PC-9 (cell line): ENCODE data around the gene TIMM9.

Experiments used
- EZH2 ChIP-seq: fragments of 200-600 bp; sonication (generic); IDR thresholded peaks from 2 replicates; pipeline ENCODE4 v1.8.0; 2017; ENCODE audit warnings: antibody characterized with exemption, low read depth
- TF ChIP-seq, protein P1 (sequence below): fragments of 200-600 bp; sonication (generic); conservative IDR thresholded peaks from 2 replicates; pipeline ENCODE4 v1.6.1; 2017; ENCODE audit warnings: mixed run types, antibody characterized with exemption, mild to moderate bottlenecking, moderate library complexity

DNA sequence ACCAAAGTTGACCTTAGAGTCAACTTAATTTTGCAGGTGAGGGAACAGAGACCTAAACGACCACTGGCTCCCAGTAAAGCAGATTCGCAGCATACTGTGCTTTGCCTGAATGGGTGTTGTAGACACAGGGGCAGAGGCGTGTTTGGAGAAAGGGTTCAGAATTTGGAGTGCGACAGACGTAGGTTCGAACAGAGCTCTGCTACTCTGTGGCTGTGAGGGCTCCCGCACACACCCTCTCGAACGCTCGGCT, 31.8 kb downstream of the TIMM9 start:
- TF ChIP-seq, protein P1, sequence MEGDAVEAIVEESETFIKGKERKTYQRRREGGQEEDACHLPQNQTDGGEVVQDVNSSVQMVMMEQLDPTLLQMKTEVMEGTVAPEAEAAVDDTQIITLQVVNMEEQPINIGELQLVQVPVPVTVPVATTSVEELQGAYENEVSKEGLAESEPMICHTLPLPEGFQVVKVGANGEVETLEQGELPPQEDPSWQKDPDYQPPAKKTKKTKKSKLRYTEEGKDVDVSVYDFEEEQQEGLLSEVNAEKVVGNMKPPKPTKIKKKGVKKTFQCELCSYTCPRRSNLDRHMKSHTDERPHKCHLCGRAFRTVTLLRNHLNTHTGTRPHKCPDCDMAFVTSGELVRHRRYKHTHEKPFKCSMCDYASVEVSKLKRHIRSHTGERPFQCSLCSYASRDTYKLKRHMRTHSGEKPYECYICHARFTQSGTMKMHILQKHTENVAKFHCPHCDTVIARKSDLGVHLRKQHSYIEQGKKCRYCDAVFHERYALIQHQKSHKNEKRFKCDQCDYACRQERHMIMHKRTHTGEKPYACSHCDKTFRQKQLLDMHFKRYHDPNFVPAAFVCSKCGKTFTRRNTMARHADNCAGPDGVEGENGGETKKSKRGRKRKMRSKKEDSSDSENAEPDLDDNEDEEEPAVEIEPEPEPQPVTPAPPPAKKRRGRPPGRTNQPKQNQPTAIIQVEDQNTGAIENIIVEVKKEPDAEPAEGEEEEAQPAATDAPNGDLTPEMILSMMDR: no peak; the same call in 1 of the 2 replicates
- no peak for TF ChIP-seq EZH2
